Muscle of arm (tissue), 12 donors: ENCODE data around the gene DPF3. TPM values are rescaled to one million over a fixed set of nuclear protein-coding genes. Genes with fewer than 3 reads are reported as not detected.

Experiments used
- DNase-seq: peaks from one replicate; pipeline ENCODE4 v3.0.0-alpha.2; 2013
- polyA plus RNA-seq, 12 donors: library from polyadenylated mRNA; unstranded; fragments of 120-200 nt; gene quantifications; one replicate each; pipeline ENCODE4 v1.2.1, GENCODE V29; 2013; ENCODE audit not compliant: insufficient read length in 12 of 12

Gene DPF3
- polyA plus RNA-seq, 12 donors: 1.7 to 16.8 (median 5.1) TPM; not detected in 1

DNA sequence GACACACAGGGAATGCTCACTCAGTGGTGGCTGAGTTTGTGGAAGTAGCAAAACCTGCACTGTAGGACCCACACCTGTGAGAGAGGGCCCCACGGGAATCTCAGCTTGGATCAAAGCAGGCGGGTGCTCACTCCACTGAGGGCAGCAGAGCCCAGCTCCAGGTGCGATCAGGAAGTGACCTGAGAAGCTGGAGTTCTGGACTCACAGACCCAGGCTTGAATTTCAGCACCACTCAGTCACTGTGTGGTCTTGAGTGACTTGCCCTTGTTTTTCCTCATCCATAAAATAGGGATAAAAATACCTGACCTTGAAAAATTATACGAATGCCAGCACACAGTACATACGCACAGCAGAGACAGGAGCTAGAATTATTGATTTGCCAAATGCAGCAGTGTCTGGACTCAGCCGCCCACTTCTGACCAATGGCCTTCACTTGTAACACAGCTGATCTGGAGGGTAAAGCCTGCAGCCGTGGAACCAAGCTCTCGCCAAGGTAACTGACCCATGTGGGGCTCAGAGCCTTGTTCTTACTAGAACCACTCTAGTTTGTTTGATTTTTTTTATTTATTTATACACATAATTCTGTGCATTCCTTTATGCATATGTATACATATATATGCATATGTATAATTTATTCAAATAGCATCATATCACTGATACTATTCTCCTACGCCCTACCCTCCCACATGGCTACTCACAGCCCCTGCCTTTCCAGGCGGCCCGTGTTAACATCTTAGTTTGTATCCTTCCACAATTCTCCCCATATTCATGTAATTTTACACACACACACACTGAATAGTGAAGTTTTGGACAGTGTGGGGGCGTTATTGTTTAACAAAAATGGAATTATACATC lies 53.9 kb downstream of the DPF3 start:
- DNase-seq: no peak

DNA sequence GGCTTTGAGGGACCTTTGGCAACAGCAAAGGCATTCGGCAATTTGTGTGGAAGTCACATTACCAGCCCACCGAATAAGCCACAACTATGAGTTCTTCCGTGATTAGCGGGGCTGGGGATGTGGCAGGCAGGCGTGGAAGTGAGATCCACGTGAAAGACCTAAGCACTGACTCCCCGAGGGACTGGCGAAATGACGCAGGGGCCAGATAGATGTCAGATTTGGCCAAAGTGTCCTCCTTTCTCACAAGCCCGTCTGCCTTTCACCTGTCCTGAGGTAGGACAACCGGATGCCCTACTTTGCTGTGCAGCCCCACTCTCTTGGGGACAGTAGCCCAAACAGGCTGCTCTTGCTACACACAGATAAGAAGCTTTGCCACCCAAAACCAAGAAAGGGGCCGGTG lies 54.5 kb downstream of the DPF3 start:
- no peak for DNase-seq

DNA sequence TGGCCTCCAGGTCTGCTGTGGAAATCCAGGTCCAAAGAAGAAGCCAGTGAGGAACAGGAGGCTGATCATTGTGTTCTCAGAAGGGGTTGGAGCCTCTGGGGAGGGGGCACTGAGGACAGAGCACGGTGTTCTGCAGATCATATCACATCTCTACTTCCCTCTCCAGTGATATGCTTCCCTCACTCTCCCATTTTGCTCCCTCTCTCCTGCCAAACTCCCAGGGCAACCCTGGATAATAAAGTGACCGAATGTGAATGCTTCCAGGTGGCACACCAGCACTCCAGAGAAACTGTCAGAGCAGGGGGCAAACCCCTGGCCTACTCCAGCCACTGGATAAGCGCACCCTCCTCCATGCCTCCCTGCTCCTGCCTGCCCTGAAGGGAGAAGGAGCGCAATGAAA lies 57.8 kb downstream of the DPF3 start:
- no peak for DNase-seq

DNA sequence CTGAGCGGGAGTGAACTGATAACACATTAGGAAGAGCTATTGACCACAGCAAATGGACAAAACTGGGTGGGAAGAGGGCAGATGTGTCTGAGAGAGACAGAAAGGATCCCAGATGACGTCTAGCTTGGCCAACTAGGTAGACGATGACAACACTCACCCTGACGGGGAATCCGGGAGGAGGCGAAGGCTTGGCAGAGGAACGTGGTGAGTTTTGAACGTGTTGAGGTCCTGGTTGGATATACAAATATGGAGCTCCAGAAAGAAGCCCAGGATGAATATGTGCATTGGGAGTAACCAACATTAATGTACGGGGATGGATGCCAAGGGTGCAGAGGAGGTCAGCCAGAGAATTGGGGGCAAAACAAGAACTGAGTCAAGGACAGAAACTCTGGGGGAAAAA lies 60.7 kb downstream of the DPF3 start:
- DNase-seq: no peak

DNA sequence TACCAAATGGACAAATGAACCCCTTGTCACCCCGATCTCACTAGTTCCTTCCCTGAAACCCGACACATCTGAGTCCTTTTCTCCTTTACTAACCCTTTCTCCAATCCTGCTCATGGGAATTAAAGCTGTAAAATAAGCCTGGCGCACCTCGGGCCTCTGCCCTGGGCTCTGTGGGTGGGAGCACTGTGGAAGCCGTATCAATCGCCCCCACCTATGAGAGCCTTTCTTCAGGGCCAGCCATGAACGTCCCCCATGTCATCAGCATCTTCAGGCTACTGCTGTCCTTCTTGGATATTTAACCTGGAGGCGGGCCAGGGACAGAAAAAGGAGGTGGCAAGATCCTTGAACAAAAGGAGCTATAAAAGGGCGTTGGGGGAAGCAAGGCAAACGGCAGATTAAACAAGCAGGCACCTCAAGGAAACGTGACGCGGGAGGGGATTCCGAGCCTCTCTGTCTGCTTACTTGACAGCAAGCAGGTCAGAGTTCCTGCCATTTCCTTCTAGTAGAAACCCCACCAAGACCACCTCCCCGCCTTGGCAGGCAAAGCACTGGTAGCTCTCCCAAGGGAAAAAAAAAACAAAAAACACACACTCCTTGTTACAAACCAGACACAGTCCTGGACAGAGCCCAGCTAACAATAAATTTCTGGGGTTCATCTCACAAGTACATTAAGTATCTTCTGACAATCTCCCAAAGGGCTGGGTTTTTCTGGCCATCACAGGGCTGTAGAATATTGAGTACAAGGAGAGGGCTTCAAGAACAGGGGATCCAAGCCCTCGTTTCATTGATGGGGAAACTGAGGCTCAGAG lies 62.9 kb downstream of the DPF3 start:
- no peak for DNase-seq

DNA sequence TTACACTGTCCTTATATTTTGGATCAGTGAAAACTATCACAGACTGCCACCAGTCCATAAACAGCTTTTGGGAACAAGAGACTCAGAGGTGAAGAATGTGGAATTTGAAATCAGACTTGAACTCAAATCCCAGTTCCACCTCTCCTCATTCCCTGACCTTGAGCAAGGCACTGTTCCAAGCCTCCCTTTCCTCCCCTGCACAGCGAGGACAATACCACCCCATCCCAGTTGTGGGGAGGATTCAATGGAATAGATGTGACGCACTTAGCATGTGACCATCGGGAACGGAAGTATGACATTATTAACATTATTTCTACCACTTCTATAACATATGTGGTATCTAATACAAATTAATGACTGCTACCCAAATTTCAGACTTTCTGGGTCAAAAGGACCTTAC lies 63.5 kb downstream of the DPF3 start:
- DNase-seq: no peak

DNA sequence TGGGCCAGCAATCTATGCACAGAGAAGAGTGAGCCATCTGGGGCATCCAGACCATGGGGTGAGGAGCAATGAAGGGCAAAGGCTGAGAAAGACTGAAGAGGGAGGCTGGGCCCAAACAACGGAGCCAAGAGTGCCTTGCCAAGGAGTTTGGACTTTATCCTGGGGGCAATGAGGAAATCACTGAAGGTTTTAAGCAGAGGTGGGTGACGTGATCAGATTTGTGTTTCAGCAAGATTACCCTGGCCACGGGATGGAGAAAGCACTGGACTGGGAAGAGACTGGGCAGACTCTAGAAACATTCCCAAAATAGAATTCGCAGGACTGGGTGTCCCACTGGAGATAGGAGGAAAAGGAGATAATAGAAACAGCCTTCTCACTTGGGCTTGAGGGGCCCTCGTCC lies 65.3 kb downstream of the DPF3 start:
- DNase-seq: no peak

DNA sequence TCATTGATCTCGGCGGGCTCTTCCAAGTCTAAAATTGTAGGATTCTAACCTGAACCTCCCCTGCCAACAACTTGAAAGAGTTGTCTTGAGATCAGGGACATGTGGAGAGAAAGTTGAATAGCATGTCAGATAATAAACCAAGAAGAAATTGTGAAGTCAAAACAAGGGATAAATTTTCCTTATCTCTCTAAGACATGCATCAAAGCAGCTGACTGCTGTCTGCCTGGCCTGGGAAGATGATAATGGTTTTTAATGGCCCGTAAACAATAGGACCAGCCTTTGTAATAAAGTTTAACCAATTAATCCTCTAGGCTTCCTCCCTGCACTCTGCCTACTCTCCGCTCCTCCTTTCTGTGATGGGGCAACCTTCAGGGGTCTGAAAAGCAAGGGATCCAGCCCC lies 67.9 kb downstream of the DPF3 start:
- DNase-seq: no peak

DNA sequence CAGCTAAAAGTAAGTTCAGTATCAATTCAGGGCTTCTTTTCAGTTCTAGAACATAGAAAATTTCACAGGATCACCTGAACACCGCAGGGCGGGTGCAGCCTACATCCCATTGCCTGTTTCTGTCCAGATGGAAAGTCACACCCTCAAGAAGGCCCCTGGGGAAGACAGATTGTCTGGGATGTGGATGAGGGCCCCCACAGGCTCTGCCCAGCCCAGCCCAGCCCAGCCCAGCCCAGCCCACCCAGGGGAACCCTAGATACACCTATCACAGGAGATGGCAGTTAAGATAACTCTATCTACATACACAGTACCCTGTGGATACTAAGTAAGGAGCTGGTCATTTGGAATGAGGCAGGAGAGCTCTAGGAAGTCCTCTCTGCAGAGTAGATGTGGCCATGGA lies 68.4 kb downstream of the DPF3 start:
- DNase-seq: no peak

DNA sequence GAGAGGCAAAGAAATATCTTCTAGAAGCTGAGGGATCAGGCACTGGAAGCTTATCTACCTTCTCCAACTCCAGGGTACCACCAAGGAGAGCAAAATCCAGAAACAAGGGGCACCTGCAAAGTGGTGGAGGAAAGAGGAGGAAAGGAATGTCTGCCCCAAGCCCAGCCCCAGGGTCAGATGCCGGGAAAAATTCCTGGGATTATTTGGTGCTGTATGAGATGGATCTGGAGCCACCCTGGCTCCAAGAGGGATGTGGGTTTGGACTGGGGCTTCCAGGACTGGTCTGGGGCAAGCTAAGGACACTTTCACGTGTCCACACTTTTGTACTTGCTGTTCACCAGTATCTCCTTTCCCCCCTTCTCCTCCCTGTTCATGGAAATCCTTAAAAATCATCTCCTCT lies 69.8 kb downstream of the DPF3 start:
- DNase-seq: no peak

DNA sequence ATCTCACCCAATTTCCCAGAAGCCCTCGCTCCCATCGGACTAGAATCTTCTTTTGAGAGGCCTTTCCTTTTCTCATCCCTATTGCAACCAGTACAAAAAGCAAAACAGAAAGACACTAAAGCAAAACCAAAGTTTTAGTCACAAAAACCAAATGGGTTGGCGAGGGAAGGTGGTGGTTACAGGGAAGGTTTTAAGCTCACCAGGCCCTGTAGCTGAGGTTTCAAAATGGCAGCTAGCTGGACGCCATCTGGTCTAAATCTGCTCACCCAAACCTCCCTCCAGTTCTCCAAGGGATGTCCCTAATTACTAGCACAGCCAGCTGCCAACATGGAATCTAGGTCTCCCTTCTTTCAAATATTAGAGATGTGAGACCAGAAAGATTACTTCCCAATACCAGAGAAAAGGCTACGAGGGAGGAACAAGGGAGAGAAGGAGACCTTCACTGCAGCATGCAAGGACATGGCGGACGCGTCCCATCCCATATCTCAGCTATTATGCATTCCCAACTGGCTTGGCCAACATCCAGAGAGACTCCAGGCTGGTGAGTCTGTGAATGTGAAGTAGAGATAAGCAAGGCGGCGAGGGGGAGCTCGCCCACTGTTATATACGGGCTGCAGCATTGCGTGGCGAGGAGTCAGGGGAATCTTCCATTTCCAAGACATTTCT lies 70.8 kb downstream of the DPF3 start:
- DNase-seq: no peak

DNA sequence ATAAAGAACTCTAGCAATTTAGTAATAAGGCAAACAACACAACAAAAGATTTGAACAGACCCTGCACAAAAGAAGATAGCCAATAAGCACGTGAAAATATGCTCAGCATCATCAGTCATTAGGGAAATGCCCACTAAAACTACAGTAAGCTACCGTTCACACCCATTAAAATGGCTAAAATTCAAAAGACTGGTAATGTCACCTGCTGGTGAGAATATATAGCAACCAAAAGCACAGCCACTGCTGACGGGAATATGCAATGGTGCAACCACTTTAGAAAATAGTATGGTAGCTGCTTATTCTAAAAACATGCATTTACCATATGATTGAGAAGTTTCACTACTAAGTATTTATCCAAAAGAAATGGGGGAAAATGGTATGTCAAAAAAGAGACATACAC lies 74.9 kb downstream of the DPF3 start:
- DNase-seq: no peak

DNA sequence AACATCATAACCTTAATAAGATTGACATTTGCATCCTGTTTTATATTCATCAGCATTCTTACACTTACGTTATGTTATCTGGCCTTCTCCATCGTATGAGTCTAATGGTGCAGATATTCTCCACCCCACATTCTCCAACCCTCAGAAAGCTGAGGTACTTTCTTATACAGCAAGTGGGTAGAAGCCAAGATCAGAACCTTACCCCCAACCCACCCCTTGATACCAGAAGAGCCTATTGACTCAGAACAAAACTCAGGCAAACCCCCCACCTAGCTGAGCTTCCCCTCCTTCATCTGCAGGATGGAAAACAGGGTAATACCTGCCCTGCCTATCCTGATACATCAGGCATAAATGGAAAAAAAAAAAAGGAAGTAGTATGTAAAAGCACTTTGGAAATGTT lies 77.6 kb downstream of the DPF3 start:
- DNase-seq: no peak

DNA sequence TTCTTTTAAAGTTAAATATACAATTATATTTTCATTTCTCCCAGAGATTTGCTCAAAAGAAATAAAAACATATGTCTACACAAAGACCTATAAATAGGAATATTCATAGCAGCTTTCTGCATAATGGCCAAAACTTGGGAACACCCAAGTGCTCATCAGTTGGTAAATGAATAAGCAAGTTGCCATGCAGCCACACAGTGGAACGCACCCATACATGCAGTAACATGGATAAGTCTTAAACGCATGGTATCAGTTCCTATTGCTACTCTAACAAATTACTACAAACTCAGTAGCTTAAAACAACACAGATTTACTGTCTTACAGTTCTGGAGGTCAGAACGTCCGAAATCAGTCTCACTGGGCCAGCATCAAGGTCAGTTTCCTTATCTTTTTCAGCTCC lies 78.5 kb downstream of the DPF3 start:
- DNase-seq: no peak

DNA sequence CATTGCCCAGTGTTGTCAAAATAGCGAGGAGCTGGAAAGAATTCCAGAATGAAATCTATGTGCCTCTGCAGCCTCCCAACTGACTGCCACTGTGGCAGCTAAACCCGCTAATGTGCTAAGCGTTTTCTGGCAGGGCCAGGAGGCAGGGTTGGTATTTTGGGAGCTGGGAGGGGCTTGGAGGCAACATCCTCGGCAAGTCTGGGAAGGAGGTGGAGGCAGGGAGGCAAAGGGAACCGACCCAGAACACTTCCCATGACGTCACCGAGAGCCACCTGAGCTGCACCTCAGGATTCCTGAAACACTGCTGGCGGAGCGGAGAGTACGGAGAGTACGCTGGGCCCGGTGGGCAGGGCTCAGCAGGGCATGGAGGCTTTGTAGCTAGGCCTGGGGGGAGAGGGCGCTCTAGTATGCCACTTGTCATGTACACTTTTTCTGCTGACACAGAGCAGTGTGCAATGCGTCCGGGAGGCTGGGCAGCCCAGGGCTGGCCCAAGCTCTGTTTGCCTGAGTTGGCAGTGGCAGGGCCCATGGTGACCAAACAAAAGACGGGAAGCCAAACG lies 81.5 kb downstream of the DPF3 start:
- no peak for DNase-seq

DNA sequence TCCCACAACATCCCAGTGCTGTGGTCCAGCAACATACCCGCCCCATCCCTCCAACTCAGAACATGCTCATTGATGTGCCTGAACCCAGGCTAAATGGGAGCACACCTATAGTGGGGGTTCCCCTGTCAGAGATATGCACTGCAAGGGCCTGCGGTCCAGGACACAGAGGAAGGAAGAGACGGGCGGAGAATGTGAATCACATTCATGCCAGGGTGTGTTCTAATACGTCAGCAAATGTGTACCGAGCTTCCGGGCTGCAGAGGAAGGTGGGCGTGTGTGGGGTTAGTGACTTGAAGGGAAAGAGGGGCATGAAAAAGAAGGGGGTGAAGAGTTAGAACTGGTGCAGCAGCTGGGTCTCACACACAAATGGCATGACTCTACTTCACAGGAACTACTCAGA lies 83.7 kb downstream of the DPF3 start:
- no peak for DNase-seq

DNA sequence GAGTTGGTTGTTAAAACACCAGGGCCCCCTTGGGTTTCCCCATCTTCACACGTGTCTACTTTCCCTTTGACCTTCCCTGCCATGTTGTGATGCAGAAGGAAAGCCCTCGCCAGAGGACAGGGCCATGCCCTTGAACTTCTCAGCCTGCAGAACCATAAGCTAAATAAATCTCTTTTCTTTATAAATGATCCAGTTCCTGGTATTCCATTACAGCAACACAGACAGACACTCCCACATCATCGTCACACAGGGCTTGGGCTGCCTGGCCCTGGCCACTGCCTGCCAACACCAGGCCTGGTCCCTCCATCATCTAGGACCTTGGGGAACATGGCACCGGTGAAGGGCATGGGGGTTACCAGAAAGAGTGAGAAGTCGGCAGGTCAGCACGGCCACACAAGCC lies 84.8 kb downstream of the DPF3 start:
- DNase-seq: no peak

DNA sequence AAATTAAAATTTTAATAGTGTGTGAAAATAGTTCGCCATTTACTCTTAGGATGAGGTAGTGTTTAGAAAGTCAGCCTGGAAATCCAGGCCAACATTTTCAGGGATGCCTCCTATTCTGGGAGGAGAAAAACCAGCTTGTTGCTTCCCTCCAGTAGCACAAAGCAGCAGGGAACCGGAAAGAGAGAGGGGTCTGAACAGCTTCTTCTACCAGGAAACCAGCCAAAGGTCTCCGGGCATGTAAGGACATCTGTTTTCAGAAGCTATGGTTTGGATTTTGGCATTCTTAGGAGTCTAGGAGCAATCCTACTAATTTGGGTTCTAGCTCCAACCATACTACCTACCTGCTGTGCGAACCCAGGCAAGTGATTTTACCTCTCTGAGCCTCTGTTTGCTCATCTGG lies 85.3 kb downstream of the DPF3 start:
- DNase-seq: no peak

DNA sequence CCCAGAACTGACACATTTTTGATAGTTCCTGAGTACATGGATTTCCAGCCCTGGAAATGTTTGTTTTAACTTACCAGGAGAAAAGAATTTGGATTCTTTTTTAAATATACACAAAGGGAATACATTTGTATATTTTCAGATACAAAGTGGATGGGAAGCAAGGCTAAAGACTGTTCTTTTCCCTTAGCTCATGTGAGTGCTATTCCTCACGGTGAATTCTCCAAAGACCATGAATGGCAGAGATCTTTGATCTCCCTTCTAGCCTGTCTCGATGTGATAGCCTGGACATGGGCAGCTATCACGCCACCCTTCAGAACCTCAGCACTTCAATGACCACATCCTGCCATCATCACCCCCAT lies 91.3 kb downstream of the DPF3 start:
- DNase-seq: no peak

DNA sequence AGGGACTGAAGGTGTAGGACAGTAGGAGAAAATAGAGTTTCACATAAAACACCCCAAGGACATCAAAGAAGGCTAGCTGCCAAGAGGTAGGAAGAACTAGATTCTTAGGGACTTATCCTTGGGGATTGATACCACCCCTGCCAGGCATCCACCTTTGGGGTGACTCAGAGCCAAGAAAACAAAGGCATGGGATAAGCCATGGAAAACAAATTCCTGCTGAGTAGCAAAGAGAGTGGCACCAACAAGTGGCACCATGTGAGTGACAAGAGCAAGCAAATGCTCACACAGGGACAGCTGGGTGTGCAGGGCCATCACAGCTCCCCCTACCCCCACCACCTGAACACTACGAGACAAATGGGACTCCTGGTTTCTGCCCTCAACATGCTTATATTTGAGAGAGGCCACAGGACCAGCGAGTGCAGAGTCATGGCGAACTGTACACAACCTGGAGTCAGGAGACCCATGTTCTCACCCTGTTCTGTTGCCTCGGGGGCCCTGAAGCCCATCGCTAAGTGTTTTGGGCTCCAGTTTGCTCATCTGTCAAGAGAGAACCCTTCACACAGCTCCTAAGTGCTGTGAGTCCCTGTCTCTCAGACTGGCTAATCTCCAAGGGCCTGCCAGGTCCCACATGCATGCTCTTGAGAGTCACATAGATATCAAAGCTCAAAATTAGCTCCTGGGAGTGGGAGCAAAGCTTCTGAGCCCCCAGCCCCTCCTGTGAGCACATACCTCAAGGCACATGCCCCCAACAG lies 91.9 kb downstream of the DPF3 start:
- DNase-seq: no peak

DNA sequence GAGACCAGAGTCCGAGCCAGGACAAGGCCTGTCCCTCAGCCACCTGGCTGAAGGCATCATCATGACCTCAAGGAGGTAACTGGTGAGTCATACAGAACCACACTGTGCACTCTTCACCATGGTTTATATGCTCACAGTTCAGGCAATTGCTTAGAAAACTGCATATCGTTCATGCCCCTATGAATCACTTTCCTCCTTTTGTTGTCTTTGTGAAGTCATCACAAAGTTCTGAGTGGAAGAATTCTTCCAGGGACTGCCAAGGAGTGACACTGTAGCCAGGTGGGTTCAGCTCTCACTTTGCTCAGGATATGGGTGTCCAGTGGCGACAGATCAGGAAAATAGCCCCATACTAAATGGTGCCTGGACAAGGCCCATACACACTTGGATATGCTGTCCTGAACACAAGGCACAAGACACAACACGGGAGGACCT lies 92.5 kb downstream of the DPF3 start:
- no peak for DNase-seq
